CD14-positive monocyte (primary cell): ENCODE results near the gene CTBP2. TPM values are rescaled to one million over a fixed set of nuclear protein-coding genes. Genes with fewer than 3 reads are reported as not detected.

ENCODE experiments used
- DNase-seq, 3 donors: peaks; one replicate each; pipeline ENCODE4 v3.0.0-alpha.2; 2011 to 2022
- H2AFZ ChIP-seq: 2 replicates; pipeline ENCODE4 v1.6.0; 2012; ENCODE audit warnings: mild to moderate bottlenecking, low read depth, low read length, inconsistent platforms; ENCODE audit not compliant: insufficient read depth, poor library complexity, severe bottlenecking
- H3K27ac ChIP-seq, 2 donors: 1 replicate in 1 of 2; 2 replicates in 1 of 2; pipeline ENCODE4 v1.5.1; 2012 to 2013; ENCODE audit warnings: low read length in 2 of 2, control low read depth in 1 of 2, inconsistent platforms in 1 of 2, low read depth in 1 of 2, mild to moderate bottlenecking in 1 of 2
- H3K27me3 ChIP-seq, 2 donors: one replicate each; pipeline versions ENCODE4 v1.6.0 to v1.6.1; 2011 to 2013; ENCODE audit warnings: low read length in 2 of 2; ENCODE audit not compliant: control insufficient read depth in 2 of 2, insufficient read depth in 2 of 2
- H3K36me3 ChIP-seq, 2 donors: replicated peaks in 1 of 2; 1 replicate in 1 of 2; 2 replicates in 1 of 2; pipeline versions ENCODE4 v1.5.1 to v1.6.1; 2012 to 2013; ENCODE audit warnings: low read length in 2 of 2, control low read depth in 1 of 2, inconsistent platforms in 1 of 2, mild to moderate bottlenecking in 1 of 2; ENCODE audit not compliant: insufficient read depth in 2 of 2, control insufficient read depth in 1 of 2
- H3K4me1 ChIP-seq, 2 donors: 1 replicate in 1 of 2; 2 replicates in 1 of 2; pipeline versions ENCODE4 v1.5.1 to v1.6.1; 2012 to 2013; ENCODE audit warnings: low read length in 2 of 2, control low read depth in 1 of 2, inconsistent platforms in 1 of 2, mild to moderate bottlenecking in 1 of 2, moderate library complexity in 1 of 2; ENCODE audit not compliant: insufficient read depth in 2 of 2, control insufficient read depth in 1 of 2
- H3K4me2 ChIP-seq: replicated peaks from 2 replicates; pipeline ENCODE3; 2012; ENCODE audit warnings: low read length, moderate library complexity, mild to moderate bottlenecking; ENCODE audit not compliant: poor library complexity, severe bottlenecking; ENCODE audit errors: extremely low read depth
- H3K4me3 ChIP-seq, 3 experiments: fragments of 200-600 bp in 1 of 3; sonication (generic) in 1 of 3; replicated peaks in 1 of 3; 1 replicate in 2 of 3; 2 replicates in 1 of 3; pipeline ENCODE4 v1.5.1; 2011 to 2013; ENCODE audit warnings: low read length in 3 of 3, mild to moderate bottlenecking in 3 of 3, control low read depth in 2 of 3, low read depth in 2 of 3, inconsistent platforms in 1 of 3, moderate library complexity in 1 of 3
- H3K79me2 ChIP-seq: 2 replicates; pipeline ENCODE4 v1.6.0; 2012; ENCODE audit warnings: mild to moderate bottlenecking, control low read depth, inconsistent platforms, low read length, moderate library complexity; ENCODE audit not compliant: insufficient read depth
- H3K9ac ChIP-seq: 2 replicates; pipeline ENCODE4 v1.6.0; 2017; ENCODE audit warnings: low read length, mild to moderate bottlenecking; ENCODE audit not compliant: insufficient read depth, poor library complexity, severe bottlenecking
- H3K9me3 ChIP-seq, 2 donors: replicated peaks in 1 of 2; 1 replicate in 1 of 2; 2 replicates in 1 of 2; pipeline versions ENCODE4 v1.5.1 to v1.6.1; 2012 to 2013; ENCODE audit warnings: low read length in 2 of 2, control low read depth in 1 of 2; ENCODE audit not compliant: control insufficient read depth in 1 of 2, insufficient read depth in 1 of 2
- H4K20me1 ChIP-seq: 2 replicates; pipeline ENCODE4 v1.6.0; 2012; ENCODE audit warnings: mild to moderate bottlenecking, low read length, control low read depth, moderate library complexity; ENCODE audit not compliant: insufficient read depth
- H3K27ac Mint-ChIP-seq, 7 donors: one replicate each; pipeline ENCODE4 v1.8.0; 2020; ENCODE audit warnings: mild to moderate bottlenecking in 7 of 7, mixed read lengths in 7 of 7, moderate library complexity in 6 of 7, inconsistent platforms in 2 of 7
- H3K27me3 Mint-ChIP-seq, 3 donors: one replicate each; pipeline ENCODE4 v1.8.0; 2021 to 2022; ENCODE audit warnings: low read depth in 3 of 3, mild to moderate bottlenecking in 3 of 3, mixed read lengths in 3 of 3, moderate library complexity in 3 of 3, inconsistent platforms in 1 of 3
- H3K36me3 Mint-ChIP-seq, 2 donors: one replicate each; pipeline ENCODE4 v1.8.0; 2020; ENCODE audit warnings: mixed read lengths in 2 of 2, inconsistent platforms in 1 of 2, mild to moderate bottlenecking in 1 of 2
- H3K4me1 Mint-ChIP-seq: one replicate; pipeline ENCODE4 v1.8.0; 2020; ENCODE audit warnings: mild to moderate bottlenecking, mixed read lengths
- H3K4me3 Mint-ChIP-seq, 2 donors: one replicate each; pipeline ENCODE4 v1.8.0; 2020; ENCODE audit warnings: mild to moderate bottlenecking in 2 of 2, mixed read lengths in 2 of 2, moderate library complexity in 1 of 2
- H3K9me3 Mint-ChIP-seq, 7 donors: one replicate each; pipeline ENCODE4 v1.8.0; 2020 to 2022; ENCODE audit warnings: mixed read lengths in 7 of 7, mild to moderate bottlenecking in 6 of 7, moderate library complexity in 6 of 7, inconsistent platforms in 2 of 7
- WGBS: methylation state at CpG from one replicate; pipeline ENCODE4 v1.1.5; 2013; ENCODE audit warnings: missing lambda C conversion rate; ENCODE audit not compliant: insufficient coverage; 5-methylcytosine and 5-hydroxymethylcytosine counted together
- intact Hi-C, 2 donors: fragments of 100-400 bp; cut with micrococcal nuclease; formaldehyde crosslinking; loops; one replicate each; pipeline versions ENCODE4 v1.15.0 to v1.15.1; 2023
- polyA plus RNA-seq, 3 donors: library from polyadenylated mRNA; depleted of rRNA in 1 of 3; unstranded in 2 of 3; stranded (reverse) in 1 of 3; fragments of 300-500 nt in 2 of 3; fragments of >200 nt in 1 of 3; fragmentation: Illumina TruSeq in 2 of 3; gene quantifications; 1 replicate in 2 of 3; 2 replicates in 1 of 3; pipeline ENCODE4 v1.2.3, GENCODE V29; 2012 to 2021
- TF ChIP-seq, protein P1 (sequence below): fragments of 200-600 bp; IDR thresholded peaks from one replicate; pipeline ENCODE4 v1.8.0; 2022; ENCODE audit warnings: antibody characterized with exemption, mild to moderate bottlenecking

Gene CTBP2
- polyA plus RNA-seq, 3 donors = 40.9 to 87.1 (median 41.1) TPM

DNA sequence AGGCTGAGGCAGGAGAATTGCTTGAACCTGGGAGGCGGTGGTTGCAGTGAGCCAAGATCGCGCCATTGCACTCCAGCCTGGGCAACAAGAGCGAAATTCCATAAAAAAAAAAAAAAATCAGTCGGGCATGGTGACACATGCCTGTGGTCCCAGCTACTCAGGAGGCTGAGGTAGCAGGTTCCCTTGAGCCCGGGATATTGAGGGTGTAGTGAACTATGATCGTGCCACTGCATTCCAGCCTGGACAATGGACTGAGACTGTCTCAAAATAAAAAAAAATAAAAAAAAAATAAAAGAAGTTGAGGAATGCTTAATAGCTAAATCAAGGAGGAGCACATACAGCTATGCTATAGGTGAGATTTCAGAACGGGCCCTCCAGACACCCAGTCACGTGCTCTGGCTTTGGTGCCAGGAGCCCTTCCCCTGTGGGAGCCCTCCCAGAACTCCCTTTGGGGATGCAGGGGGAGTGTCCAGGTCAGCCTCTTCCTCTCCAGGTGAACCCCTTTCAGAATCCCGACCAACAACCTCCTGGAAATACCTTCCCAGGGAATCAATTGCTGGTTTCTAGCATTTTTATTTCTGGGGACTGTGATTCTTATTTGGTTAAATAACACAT is 42.9 kb upstream of the CTBP2 start:
- WGBS = 92% methylated on average over 2 of the region's 10 CpGs
- Histone ChIP-seq H3K4me1 (no peaks in the 10 kb centered on the region), H4K20me1 (no peaks in the 10 kb centered on the region), H3K27me3 (peaks cover 0 to 6% of the 10 kb centered on the region in 2 donors), H3K4me3 (no peak overlapping the region), H3K79me2 (no peaks in the 10 kb centered on the region), H3K9me3 (no peaks in the 10 kb centered on the region), H3K36me3 (no peaks in the 10 kb centered on the region), H3K9ac (no peak overlapping the region), H2AFZ (no peak overlapping the region), H3K27ac (no peak overlapping the region), H3K4me2 (no peak overlapping the region)
- Mint-ChIP-seq H3K27me3 (peaks cover 12 to 22% (median 13%) of the 10 kb centered on the region in 3 donors), H3K4me3 (no peak overlapping the region), H3K9me3 (no peaks in the 10 kb centered on the region), H3K36me3 (no peaks in the 10 kb centered on the region), H3K27ac (no peak overlapping the region), H3K4me1 (no peaks in the 10 kb centered on the region)
- no peak for DNase-seq
- TF ChIP-seq, protein P1, sequence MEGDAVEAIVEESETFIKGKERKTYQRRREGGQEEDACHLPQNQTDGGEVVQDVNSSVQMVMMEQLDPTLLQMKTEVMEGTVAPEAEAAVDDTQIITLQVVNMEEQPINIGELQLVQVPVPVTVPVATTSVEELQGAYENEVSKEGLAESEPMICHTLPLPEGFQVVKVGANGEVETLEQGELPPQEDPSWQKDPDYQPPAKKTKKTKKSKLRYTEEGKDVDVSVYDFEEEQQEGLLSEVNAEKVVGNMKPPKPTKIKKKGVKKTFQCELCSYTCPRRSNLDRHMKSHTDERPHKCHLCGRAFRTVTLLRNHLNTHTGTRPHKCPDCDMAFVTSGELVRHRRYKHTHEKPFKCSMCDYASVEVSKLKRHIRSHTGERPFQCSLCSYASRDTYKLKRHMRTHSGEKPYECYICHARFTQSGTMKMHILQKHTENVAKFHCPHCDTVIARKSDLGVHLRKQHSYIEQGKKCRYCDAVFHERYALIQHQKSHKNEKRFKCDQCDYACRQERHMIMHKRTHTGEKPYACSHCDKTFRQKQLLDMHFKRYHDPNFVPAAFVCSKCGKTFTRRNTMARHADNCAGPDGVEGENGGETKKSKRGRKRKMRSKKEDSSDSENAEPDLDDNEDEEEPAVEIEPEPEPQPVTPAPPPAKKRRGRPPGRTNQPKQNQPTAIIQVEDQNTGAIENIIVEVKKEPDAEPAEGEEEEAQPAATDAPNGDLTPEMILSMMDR = no peak
- intact Hi-C loops = no loop called here

DNA sequence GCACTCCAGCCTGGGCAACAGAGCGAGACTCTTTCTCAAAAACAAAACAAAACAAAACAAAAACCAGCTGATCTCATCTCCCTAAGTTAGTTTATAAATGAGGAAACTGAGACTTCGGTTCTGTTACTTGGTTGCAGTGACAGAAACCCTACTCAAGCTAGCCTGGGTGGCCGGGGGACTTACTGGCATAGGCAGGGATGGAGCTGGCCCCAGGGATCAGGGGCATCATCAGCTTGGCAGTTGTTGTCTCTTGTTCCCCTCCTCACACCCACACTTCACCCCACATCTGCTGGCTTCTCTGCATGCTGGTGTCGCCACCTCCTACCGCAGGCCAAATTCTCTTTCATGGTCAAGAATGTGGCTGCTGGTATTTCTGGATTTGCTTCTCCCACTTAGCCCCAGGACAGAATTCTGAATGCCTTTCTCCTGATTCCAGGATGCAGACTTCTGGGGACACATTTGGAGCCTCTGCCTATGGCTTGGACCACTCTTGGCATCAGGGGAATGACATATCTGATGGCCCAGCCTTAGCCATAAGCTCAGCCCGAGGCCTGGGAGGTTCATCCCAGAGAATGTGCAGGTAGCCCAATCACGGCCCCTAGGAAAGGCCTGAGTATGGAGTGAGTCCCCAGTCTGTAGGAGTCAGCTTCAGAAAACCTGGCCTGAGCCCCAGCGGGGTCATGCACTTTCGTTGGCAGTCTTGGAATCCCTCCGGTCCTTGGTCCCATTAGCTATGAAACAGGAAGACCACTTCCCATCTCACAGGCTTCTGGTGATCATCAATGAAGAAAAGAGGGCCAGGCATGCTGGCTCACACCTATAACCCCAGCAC is 41.6 kb upstream of the CTBP2 start:
- Histone ChIP-seq H3K36me3 (no peaks in the 10 kb centered on the region), H3K79me2 (no peaks in the 10 kb centered on the region), H3K9me3 (no peaks in the 10 kb centered on the region), H3K4me3 (no peak overlapping the region), H3K9ac (no peak overlapping the region), H3K4me1 (no peaks in the 10 kb centered on the region), H2AFZ (no peak overlapping the region), H3K27ac (no peak overlapping the region), H4K20me1 (no peaks in the 10 kb centered on the region), H3K4me2 (no peak overlapping the region), H3K27me3 (peaks cover 0 to 6% of the 10 kb centered on the region in 2 donors)
- DNase-seq = no peak
- Mint-ChIP-seq H3K4me3 (no peak overlapping the region), H3K27ac (no peak overlapping the region), H3K36me3 (no peaks in the 10 kb centered on the region), H3K27me3 (peaks cover 12 to 22% (median 13%) of the 10 kb centered on the region in 3 donors), H3K4me1 (no peaks in the 10 kb centered on the region), H3K9me3 (no peaks in the 10 kb centered on the region)
- TF ChIP-seq, protein P1 = no peak
- intact Hi-C loops = no loop called here
- WGBS = 90% methylated on average over 8 of the region's 10 CpGs
